Measurements from ENCODE around the gene RRAD.

DNA sequence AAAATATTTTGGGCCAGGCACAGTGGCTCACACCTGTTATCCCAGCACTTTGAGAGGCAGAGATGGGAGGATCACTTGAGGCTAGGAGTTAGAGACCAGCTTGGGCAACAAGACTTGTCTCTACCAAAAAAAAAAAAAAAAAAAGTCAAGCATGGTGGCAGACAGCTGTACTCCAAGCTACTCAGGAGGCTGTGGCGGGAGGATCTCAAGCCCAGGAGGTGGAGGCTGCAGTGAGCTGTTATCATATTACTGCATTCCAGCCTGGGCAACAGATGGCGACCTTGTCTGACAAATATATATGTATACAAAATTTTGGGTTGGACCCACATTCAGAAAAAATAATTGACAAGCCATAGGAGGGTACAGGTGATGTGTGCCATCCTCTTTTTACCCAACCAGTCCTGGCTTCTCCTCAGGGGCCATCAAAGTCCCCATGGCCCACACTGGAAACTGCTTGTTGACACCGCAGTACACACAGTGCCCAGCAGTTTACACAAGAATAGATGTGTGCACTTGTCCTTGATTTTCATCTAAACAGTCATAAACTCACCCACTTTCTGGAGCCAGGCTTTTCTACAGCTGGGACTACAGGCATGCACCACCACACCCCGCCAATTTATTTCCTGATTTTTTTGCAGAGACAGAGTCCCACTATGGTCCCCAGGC, 11.7 kb upstream of the RRAD start:
- TF ChIP-seq, protein P1, sequence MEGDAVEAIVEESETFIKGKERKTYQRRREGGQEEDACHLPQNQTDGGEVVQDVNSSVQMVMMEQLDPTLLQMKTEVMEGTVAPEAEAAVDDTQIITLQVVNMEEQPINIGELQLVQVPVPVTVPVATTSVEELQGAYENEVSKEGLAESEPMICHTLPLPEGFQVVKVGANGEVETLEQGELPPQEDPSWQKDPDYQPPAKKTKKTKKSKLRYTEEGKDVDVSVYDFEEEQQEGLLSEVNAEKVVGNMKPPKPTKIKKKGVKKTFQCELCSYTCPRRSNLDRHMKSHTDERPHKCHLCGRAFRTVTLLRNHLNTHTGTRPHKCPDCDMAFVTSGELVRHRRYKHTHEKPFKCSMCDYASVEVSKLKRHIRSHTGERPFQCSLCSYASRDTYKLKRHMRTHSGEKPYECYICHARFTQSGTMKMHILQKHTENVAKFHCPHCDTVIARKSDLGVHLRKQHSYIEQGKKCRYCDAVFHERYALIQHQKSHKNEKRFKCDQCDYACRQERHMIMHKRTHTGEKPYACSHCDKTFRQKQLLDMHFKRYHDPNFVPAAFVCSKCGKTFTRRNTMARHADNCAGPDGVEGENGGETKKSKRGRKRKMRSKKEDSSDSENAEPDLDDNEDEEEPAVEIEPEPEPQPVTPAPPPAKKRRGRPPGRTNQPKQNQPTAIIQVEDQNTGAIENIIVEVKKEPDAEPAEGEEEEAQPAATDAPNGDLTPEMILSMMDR (conservative IDR thresholded peaks at IDR 0.05; ENCODE audit: low read depth, low read length), result no peak
- TF ChIP-seq CEBPB (IDR thresholded peaks at IDR 0.05; ENCODE audit: low read depth, low read length) (no peak), RCOR1 (IDR thresholded peaks at IDR 0.05; ENCODE audit: insufficient replicate concordance, low read length) (no peak), POLR2A (IDR thresholded peaks at IDR 0.05; ENCODE audit: low read depth, low read length) (no peak), RFX5 (IDR thresholded peaks at IDR 0.05; ENCODE audit: low read depth, low read length) (no peak), RAD21 (IDR thresholded peaks at IDR 0.05; ENCODE audit: low read length) (no peak), FOS (IDR thresholded peaks at IDR 0.05; ENCODE audit: low read depth, low read length) (no peak), MXI1 (IDR thresholded peaks at IDR 0.05; ENCODE audit: borderline replicate concordance, low read depth, low read length) (no peak), MAFK (IDR thresholded peaks at IDR 0.05; ENCODE audit: low read depth, low read length) (no peak), BHLHE40 (IDR thresholded peaks at IDR 0.05; ENCODE audit: low read depth, low read length) (no peak), SMC3 (IDR thresholded peaks at IDR 0.05; ENCODE audit: low read depth, low read length) (no peak)
- TF ChIP-seq, protein P2, sequence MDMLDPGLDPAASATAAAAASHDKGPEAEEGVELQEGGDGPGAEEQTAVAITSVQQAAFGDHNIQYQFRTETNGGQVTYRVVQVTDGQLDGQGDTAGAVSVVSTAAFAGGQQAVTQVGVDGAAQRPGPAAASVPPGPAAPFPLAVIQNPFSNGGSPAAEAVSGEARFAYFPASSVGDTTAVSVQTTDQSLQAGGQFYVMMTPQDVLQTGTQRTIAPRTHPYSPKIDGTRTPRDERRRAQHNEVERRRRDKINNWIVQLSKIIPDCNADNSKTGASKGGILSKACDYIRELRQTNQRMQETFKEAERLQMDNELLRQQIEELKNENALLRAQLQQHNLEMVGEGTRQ (IDR thresholded peaks at IDR 0.05; ENCODE audit: low read depth, low read length), result no peak
- TF ChIP-seq, protein P3, sequence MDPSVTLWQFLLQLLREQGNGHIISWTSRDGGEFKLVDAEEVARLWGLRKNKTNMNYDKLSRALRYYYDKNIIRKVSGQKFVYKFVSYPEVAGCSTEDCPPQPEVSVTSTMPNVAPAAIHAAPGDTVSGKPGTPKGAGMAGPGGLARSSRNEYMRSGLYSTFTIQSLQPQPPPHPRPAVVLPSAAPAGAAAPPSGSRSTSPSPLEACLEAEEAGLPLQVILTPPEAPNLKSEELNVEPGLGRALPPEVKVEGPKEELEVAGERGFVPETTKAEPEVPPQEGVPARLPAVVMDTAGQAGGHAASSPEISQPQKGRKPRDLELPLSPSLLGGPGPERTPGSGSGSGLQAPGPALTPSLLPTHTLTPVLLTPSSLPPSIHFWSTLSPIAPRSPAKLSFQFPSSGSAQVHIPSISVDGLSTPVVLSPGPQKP (IDR thresholded peaks at IDR 0.05; ENCODE audit: borderline replicate concordance, low read depth, low read length), result no peak

Data from IMR-90 (cell line).